H1 (cell line): Measurements from ENCODE around the gene ANLN. TPM values are rescaled to one million over a fixed set of nuclear protein-coding genes. Genes with fewer than 3 reads are reported as not detected.

Experiments
- CTCF ChIA-PET: fragments of 300-600 bp; sonication (Branson Sonifier 250); formaldehyde crosslinking; loops from one replicate; lab custom pipeline; 2021; ENCODE audit not compliant: partially characterized antibody; lab: Charles Lee
- POLR2A ChIA-PET: fragments of 300-600 bp; sonication (Branson Sonifier 250); formaldehyde crosslinking; loops from one replicate; lab custom pipeline; 2021; ENCODE audit warnings: inconsistent platforms; ENCODE audit not compliant: partially characterized antibody; lab: Charles Lee
- DNase-seq, 2 experiments: peaks; one replicate each; pipeline versions ENCODE4 v3.0.0 to v3.0.0-alpha.2; 2010 to 2022; ENCODE audit warnings: low spot score in 2 of 2, low read depth in 1 of 2, mixed read lengths in 1 of 2
- FAIRE-seq: peaks from 2 replicates; lab custom pipeline; 2011; peaks lifted over from hg19 to GRCh38; lab: Jason Lieb, UNC
- H2AFZ ChIP-seq: 2 replicates; pipeline ENCODE4 v1.8.1; 2012; ENCODE audit warnings: low read length, inconsistent platforms
- H2AK5ac ChIP-seq: 2 replicates; pipeline ENCODE4 v1.6.1; 2013; ENCODE audit warnings: low read depth, low read length
- H2BK120ac ChIP-seq: replicated peaks from 2 replicates; pipeline ENCODE3; 2013; ENCODE audit warnings: low read depth, low read length, inconsistent platforms
- H2BK12ac ChIP-seq: 2 replicates; pipeline ENCODE4 v1.6.1; 2013; ENCODE audit warnings: low read depth, low read length
- H2BK15ac ChIP-seq: 2 replicates; pipeline ENCODE4 v1.6.1; 2013; ENCODE audit warnings: low read length
- H2BK20ac ChIP-seq: 2 replicates; pipeline ENCODE4 v1.6.1; 2013; ENCODE audit warnings: low read length
- H2BK5ac ChIP-seq: 2 replicates; pipeline ENCODE4 v1.6.1; 2013; ENCODE audit warnings: low read depth, low read length
- H3K14ac ChIP-seq: 2 replicates; pipeline ENCODE4 v1.6.1; 2013; ENCODE audit warnings: inconsistent platforms; ENCODE audit not compliant: insufficient read length
- H3K18ac ChIP-seq: 2 replicates; pipeline ENCODE4 v1.6.1; 2013; ENCODE audit warnings: low read length; ENCODE audit errors: extremely low read depth
- H3K23ac ChIP-seq: 2 replicates; pipeline ENCODE4 v1.6.1; 2013; ENCODE audit warnings: inconsistent platforms; ENCODE audit not compliant: insufficient read length
- H3K23me2 ChIP-seq: 2 replicates; pipeline ENCODE4 v1.6.1; 2013; ENCODE audit warnings: low read depth, low read length
- H3K27ac ChIP-seq: 2 replicates; pipeline ENCODE4 v1.6.1; 2011; ENCODE audit warnings: low read depth, low read length, inconsistent platforms
- H3K27me3 ChIP-seq, 4 experiments: replicated peaks in 1 of 4; 1 replicate in 1 of 4; 2 replicates in 3 of 4; pipeline versions ENCODE4 v1.6.1 to v1.8.1; 2011 to 2013; ENCODE audit warnings: low read length in 3 of 4, mild to moderate bottlenecking in 3 of 4, inconsistent platforms in 2 of 4, mixed read lengths in 2 of 4, moderate library complexity in 1 of 4; ENCODE audit not compliant: control insufficient read depth in 3 of 4, insufficient read depth in 3 of 4; ENCODE audit errors: extremely low read depth in 1 of 4
- H3K36me3 ChIP-seq, 4 experiments: 2 replicates each; pipeline versions ENCODE4 v1.6.1 to v1.8.1; 2011 to 2013; ENCODE audit warnings: mild to moderate bottlenecking in 4 of 4, low read length in 3 of 4, moderate library complexity in 2 of 4, control low read depth in 1 of 4, inconsistent platforms in 1 of 4; ENCODE audit not compliant: insufficient read depth in 4 of 4, control insufficient read depth in 2 of 4
- H3K4ac ChIP-seq: replicated peaks from 2 replicates; pipeline ENCODE3; 2013; ENCODE audit warnings: low read length, low read depth, mixed read lengths, inconsistent platforms; ENCODE audit not compliant: insufficient read length
- H3K4me1 ChIP-seq, 4 experiments: replicated peaks in 1 of 4; 1 replicate in 1 of 4; 2 replicates in 3 of 4; pipeline versions ENCODE4 v1.6.1 to v1.8.1; 2011 to 2013; ENCODE audit warnings: low read length in 3 of 4, inconsistent platforms in 2 of 4, mixed read lengths in 1 of 4; ENCODE audit not compliant: insufficient read depth in 4 of 4, control insufficient read depth in 3 of 4
- H3K4me2 ChIP-seq, 2 experiments: 2 replicates each; pipeline versions ENCODE4 v1.6.1 to v1.8.1; 2011 to 2013; ENCODE audit warnings: low read depth in 2 of 2, low read length in 2 of 2, control low read depth in 1 of 2, inconsistent platforms in 1 of 2, mild to moderate bottlenecking in 1 of 2; ENCODE audit not compliant: insufficient read depth in 1 of 2
- H3K4me3 ChIP-seq, 4 experiments: fragments of 200-600, 300-600 bp in 1 of 4; sonication (generic), shearing (Covaris generic), sonication (Bioruptor Twin) in 1 of 4; 2 replicates each; pipeline versions ENCODE4 v1.5.1 to v1.8.1; 2011 to 2016; ENCODE audit warnings: low read length in 4 of 4, low read depth in 3 of 4, control low read depth in 2 of 4, inconsistent platforms in 2 of 4, mild to moderate bottlenecking in 2 of 4, mixed read lengths in 1 of 4, moderate library complexity in 1 of 4; ENCODE audit not compliant: insufficient read depth in 2 of 4; ENCODE audit errors: extremely low read depth in 1 of 4
- H3K56ac ChIP-seq: replicated peaks from 2 replicates; pipeline ENCODE3; 2013; ENCODE audit warnings: low read depth, mild to moderate bottlenecking, mixed read lengths, low read length, inconsistent platforms; ENCODE audit not compliant: insufficient read length
- H3K79me1 ChIP-seq: 2 replicates; pipeline ENCODE4 v1.6.1; 2013; ENCODE audit warnings: low read depth, low read length, control low read depth
- H3K79me2 ChIP-seq, 2 experiments: 2 replicates each; pipeline versions ENCODE4 v1.6.1 to v1.8.1; 2012 to 2013; ENCODE audit warnings: low read length in 2 of 2, mild to moderate bottlenecking in 2 of 2, inconsistent platforms in 1 of 2; ENCODE audit not compliant: insufficient read depth in 2 of 2, control insufficient read depth in 1 of 2
- H3K9ac ChIP-seq, 4 experiments: replicated peaks in 1 of 4; 1 replicate in 1 of 4; 2 replicates in 3 of 4; pipeline versions ENCODE4 v1.6.1 to v1.8.1; 2011 to 2013; ENCODE audit warnings: low read depth in 3 of 4, low read length in 3 of 4, control low read depth in 2 of 4, mild to moderate bottlenecking in 2 of 4, moderate library complexity in 2 of 4, inconsistent platforms in 1 of 4; ENCODE audit errors: extremely low read depth in 1 of 4
- H3K9me3 ChIP-seq, 2 experiments: 2 replicates each; pipeline versions ENCODE4 v1.6.1 to v1.8.1; 2012 to 2013; ENCODE audit warnings: mild to moderate bottlenecking in 2 of 2, moderate library complexity in 2 of 2, control low read depth in 1 of 2, inconsistent platforms in 1 of 2, low read depth in 1 of 2, low read length in 1 of 2, mixed read lengths in 1 of 2; ENCODE audit not compliant: insufficient read depth in 2 of 2
- H4K20me1 ChIP-seq, 2 experiments: replicated peaks in 1 of 2; 2 replicates each; pipeline versions ENCODE3 to v1.8.1; 2011 to 2013; ENCODE audit warnings: inconsistent platforms in 2 of 2, low read length in 2 of 2, mild to moderate bottlenecking in 1 of 2; ENCODE audit not compliant: insufficient read depth in 2 of 2, control insufficient read depth in 1 of 2
- H4K5ac ChIP-seq: 2 replicates; pipeline ENCODE4 v1.6.1; 2013; ENCODE audit warnings: low read length, low read depth, mixed read lengths, inconsistent platforms; ENCODE audit not compliant: insufficient read length
- H4K8ac ChIP-seq: 2 replicates; pipeline ENCODE4 v1.8.0; 2013; ENCODE audit warnings: mild to moderate bottlenecking, moderate library complexity, low read length, inconsistent platforms; ENCODE audit not compliant: insufficient read depth; ENCODE audit errors: extremely low read depth
- H4K91ac ChIP-seq: replicated peaks from 2 replicates; pipeline ENCODE3; 2013; ENCODE audit warnings: low read length, mixed read lengths, inconsistent platforms; ENCODE audit not compliant: insufficient read length
- BACH1 ChIP-seq: IDR thresholded peaks from 2 replicates; pipeline ENCODE4 v1.6.1; 2012; ENCODE audit warnings: low read length, improper control_type of control experiment
- GABPA ChIP-seq: IDR thresholded peaks from 2 replicates; pipeline ENCODE4 v1.6.1; 2011; ENCODE audit warnings: mild to moderate bottlenecking, low read length, moderate library complexity, borderline replicate concordance; ENCODE audit not compliant: insufficient read depth
- KDM4A ChIP-seq: IDR thresholded peaks from one replicate; pipeline ENCODE4 v1.7.1; 2012; ENCODE audit warnings: low read depth, mild to moderate bottlenecking, moderate library complexity, low read length, inconsistent platforms; ENCODE audit not compliant: severe bottlenecking
- TAF1 ChIP-seq: IDR thresholded peaks from 2 replicates; pipeline ENCODE4 v1.6.1; 2011; ENCODE audit warnings: mild to moderate bottlenecking, low read depth, low read length
- ZNF274 ChIP-seq: IDR thresholded peaks from 2 replicates; pipeline ENCODE4 v1.7.0; 2012; ENCODE audit warnings: low read length, borderline replicate concordance; ENCODE audit errors: extremely low read depth
- WGBS, 2 experiments: shearing (Covaris generic) in 1 of 2; methylation state at CpG; one replicate each; pipeline versions ENCODE4 v1.1.6 to v1.1.7; 2013 to 2015; ENCODE audit warnings: low lambda C conversion rate in 2 of 2, mixed read lengths in 2 of 2, inconsistent platforms in 1 of 2, low coverage in 1 of 2, missing lambda C conversion rate in 1 of 2; ENCODE audit not compliant: insufficient replicate concordance in 2 of 2, insufficient coverage in 1 of 2, insufficient read length in 1 of 2; ENCODE audit errors: extremely low coverage in 1 of 2, missing lambda C conversion rate in 1 of 2; 5-methylcytosine and 5-hydroxymethylcytosine counted together
- polyA plus RNA-seq, 7 experiments: library from polyadenylated mRNA; depleted of rRNA in 3 of 7; stranded (reverse) in 5 of 7; unstranded in 2 of 7; fragments of >200 nt in 5 of 7; fragments of 200-250 nt in 2 of 7; gene quantifications; 1 replicate in 5 of 7; 2 replicates in 1 of 7; 4 replicates in 1 of 7; pipeline versions ENCODE4 v1.2.1 to v1.2.3, GENCODE V29; 2011 to 2013; ENCODE audit warnings: missing spikeins in 2 of 7, mixed read lengths in 2 of 7
- total RNA-seq: library from RNA; stranded (reverse); fragmentation: NEBNext Ultra II Directional; extraction: Animal tissue kit (Norgen Biotek cat#: 25700); gene quantifications from 2 replicates; pipeline ENCODE4 v1.2.1, GENCODE V29; 2021

ANLN gene
- total and polyA plus RNA-seq, 2 of the 8 experiments (the other 6 are each of a cell fraction or from before 2014, with no cell fraction given): 18.5 to 90.1 TPM

DNA sequence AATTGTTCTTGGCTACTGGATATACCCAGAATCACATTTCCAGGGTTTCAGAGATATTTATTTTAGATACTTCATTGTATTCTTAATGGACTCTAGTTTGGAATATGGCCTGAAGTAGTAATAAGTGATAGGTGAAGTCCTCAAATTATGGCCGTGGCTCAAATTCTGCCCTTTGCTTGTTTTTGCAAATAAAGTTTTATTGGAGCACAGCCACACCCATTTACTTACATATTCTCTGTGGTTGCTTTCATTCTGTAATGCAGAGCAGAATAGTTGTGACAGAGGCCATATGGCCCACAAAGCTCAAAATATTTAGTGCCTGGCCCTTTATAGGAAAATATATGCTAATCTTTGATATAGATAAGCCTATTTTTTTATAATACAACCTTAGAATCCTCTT lies 19.5 kb downstream of the ANLN start:
- Histone ChIP-seq H2AK5ac (no peak overlapping the region), H2BK12ac (no peak overlapping the region), H3K14ac (no peak overlapping the region), H3K27me3 (no peaks in the 10 kb centered on the region), H4K91ac (no peak overlapping the region), H2BK15ac (no peak overlapping the region), H3K23me2 (no peaks in the 10 kb centered on the region; the same call in 1 of the 2 replicates), H3K79me1 (peaks cover 2% of the 10 kb centered on the region; the same call in 1 of the 2 replicates), H4K20me1 (peaks cover 0 to under 1% of the 10 kb centered on the region in 2 experiments), H2BK5ac (no peak overlapping the region), H3K4ac (no peak overlapping the region), H2AFZ (no peak overlapping the region), H3K9me3 (no peaks in the 10 kb centered on the region), H3K36me3 (peaks cover 6 to 58% (median 24%) of the 10 kb centered on the region in 4 experiments), H3K18ac (no peak overlapping the region), H3K79me2 (no peaks in the 10 kb centered on the region), H3K56ac (no peak overlapping the region), H2BK20ac (no peak overlapping the region), H3K27ac (no peak overlapping the region), H3K4me1 (peaks cover 2 to 4% (median 3%) of the 10 kb centered on the region in 4 experiments; a peak in 4 of 7 replicates), H4K5ac (no peak overlapping the region), H3K23ac (no peak overlapping the region), H3K9ac (no peak overlapping the region), H3K4me2 (no peak overlapping the region), H3K4me3 (no peak overlapping the region), H2BK120ac (no peak overlapping the region), H4K8ac (no peak overlapping the region)
- FAIRE-seq (no peak), DNase-seq (no peak)
- CTCF ChIA-PET: interaction anchor here (2.1 kb wide), 1 partner anchor 32 kb away, joined by 10 read pairs; no protein-coding TSS in a partner anchor
- WGBS, 2 experiments: 92% methylated on average over 1 of the region's 1 CpG; no CpG with 5 or more reads in 1 of the 2 experiments
- POLR2A ChIA-PET: no interaction called here
- no peak for TF ChIP-seq KDM4A
- TF ChIP-seq GABPA: no peak
- no peak for TF ChIP-seq TAF1
- TF ChIP-seq ZNF274: no peak
- TF ChIP-seq BACH1: no peak
